ENCODE results near the gene AGBL1.

DNA sequence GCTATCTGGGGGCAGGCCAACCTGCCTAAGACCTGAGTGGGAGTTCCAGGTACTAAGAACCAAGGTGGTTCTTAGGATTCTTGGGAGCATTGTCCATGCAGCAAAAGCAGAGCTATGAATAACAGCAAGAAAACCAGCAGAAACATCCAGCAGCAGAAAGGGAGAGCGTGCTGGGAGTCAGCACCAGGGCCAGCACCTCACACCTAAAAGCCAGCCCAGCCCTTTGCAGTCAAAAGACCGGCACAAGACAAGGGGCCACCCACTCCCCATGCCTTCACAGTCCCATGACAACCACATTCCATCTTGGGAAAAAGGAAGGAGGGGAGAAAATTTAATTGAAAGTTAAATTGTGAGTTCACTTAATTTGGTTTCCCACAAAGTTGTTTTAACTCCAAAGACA is 364.9 kb downstream of the AGBL1 start:
- TF ChIP-seq POLR2A (IDR thresholded peaks at IDR 0.05), result no peak
- TF ChIP-seq, protein P1, sequence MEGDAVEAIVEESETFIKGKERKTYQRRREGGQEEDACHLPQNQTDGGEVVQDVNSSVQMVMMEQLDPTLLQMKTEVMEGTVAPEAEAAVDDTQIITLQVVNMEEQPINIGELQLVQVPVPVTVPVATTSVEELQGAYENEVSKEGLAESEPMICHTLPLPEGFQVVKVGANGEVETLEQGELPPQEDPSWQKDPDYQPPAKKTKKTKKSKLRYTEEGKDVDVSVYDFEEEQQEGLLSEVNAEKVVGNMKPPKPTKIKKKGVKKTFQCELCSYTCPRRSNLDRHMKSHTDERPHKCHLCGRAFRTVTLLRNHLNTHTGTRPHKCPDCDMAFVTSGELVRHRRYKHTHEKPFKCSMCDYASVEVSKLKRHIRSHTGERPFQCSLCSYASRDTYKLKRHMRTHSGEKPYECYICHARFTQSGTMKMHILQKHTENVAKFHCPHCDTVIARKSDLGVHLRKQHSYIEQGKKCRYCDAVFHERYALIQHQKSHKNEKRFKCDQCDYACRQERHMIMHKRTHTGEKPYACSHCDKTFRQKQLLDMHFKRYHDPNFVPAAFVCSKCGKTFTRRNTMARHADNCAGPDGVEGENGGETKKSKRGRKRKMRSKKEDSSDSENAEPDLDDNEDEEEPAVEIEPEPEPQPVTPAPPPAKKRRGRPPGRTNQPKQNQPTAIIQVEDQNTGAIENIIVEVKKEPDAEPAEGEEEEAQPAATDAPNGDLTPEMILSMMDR (IDR thresholded peaks at IDR 0.05), result no peak
- no peak for TF ChIP-seq EP300 (IDR thresholded peaks at IDR 0.05)
